HG02885 (cell line): Measurements from ENCODE around the gene RAMP2.
"Not testable (repeated sequence)": the region's sequence is repeated elsewhere in the genome, so short reads cannot be mapped to it uniquely, and the experiment has no call there.

Experiments used
- ATAC-seq: cut with Tn5 transposase; IDR thresholded peaks from one replicate; pipeline ENCODE4 v1.9.1; 2021; ENCODE audit warnings: mild to moderate bottlenecking; ENCODE audit not compliant: unreplicated experiment, poor library complexity

Gene RAMP2, protein sequence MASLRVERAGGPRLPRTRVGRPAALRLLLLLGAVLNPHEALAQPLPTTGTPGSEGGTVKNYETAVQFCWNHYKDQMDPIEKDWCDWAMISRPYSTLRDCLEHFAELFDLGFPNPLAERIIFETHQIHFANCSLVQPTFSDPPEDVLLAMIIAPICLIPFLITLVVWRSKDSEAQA

DNA sequence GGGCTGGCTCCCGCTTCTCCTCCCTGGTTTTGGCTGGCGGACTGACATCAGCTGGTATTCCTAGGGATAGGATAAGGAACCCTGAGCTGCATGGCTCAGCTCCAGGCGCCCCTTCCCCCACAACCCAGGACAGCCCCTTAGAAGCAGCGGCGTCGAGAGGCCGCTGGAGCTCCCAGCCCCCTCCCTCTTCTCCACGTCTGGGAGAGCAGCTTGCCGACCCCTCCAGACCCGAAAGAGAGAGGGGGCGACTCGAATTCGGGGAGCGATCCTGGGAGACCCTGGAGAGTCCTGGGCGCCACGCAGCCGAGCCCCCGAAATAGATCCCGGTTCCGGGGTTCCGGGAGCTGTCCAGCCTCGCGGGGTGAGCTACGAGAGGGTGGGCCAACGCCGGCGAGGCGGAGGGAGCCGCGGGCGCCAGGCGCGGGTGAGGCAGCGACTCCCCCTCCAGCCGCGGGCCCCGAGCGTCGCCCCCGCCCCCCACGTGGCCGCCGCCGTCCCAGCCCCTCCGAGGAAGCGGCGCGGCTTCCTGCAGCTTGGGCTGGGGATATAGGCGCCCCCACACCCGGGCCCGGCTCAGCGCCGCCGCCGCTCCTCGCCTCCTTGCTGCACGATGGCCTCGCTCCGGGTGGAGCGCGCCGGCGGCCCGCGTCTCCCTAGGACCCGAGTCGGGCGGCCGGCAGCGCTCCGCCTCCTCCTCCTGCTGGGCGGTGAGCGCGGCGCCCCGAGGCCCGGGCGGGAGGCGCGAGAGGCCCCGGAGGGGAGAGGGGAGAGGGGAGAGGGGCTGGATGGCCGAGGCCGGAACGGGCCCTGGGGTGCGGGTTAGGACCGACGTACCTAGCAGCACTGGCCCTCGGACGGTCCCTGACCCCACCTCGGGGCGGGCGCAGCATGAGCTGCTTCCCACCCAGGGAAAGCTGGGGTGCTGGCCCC lies at the start of gene RAMP2:
Gene RAMP2 (plus strand): TSS at position 576 of the 930 bp plus-strand sequence. CDS start 35 bp downstream, at position 611.
- no peak for ATAC-seq

DNA sequence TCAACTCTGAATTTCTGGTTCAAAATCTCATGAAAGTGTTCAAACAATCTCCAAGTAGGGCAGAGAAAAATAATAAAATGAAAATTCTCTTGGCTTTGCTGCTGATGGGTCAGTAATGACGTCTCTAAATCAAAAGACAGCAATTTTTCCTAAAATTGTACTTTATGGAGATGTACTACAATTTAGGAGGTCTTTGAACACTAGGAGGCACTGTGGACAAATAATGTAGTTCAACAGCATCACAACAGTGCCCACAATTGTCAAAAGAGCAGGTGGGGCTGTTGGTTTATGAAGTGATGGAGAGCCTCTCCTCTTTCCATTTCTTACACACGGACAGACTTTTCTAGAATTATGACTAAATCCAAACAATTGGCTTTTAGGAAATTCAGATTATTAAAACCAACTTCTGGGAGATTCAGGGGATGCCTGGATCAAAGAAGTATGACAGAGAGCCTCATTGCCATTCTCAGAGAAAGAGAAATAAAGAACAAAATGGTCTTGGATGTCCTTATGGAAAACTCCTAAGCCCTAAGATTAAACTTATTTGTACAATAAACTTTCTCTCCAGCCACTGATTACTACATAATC lies 39.9 kb upstream of the RAMP2 start:
- ATAC-seq, result no peak

DNA sequence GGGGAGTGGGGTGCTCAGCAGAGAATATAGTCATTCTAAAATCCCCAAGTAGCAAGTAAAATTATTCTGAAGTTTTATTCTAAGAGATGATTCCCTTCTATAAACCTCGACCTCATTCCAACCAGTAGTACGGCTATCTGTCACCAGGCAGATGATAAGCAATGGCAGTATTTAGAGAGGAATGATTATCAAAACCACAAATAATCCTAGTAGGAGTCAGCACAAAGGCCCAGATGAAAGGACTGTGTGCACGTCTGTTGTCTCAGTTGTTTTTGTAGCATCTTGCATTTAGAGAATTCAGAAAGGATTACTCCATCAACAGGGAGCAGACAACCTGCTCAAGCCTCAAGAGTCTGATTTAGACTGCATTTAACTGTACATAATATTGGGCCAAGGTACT lies 37.4 kb upstream of the RAMP2 start:
- no peak for ATAC-seq

DNA sequence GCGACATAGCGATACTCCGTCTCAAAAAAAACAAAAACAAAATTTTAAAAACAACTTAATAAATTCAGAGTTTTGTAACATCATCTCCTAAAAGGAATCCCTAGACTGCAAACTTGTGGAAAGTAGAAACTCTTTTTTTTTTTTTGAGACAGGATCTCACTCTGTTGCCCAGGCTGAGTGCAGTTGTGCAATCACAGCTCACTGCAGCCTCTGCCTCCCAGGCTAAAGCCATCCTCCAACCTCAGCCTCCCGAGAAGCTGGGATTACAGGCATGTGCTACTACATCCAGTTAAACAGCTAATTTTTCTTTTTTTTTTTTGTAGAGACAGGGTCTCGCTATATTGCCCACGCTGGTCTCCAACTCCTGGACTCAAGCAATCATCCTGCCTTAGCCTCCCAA lies 35.9 kb upstream of the RAMP2 start:
- ATAC-seq, result no peak

DNA sequence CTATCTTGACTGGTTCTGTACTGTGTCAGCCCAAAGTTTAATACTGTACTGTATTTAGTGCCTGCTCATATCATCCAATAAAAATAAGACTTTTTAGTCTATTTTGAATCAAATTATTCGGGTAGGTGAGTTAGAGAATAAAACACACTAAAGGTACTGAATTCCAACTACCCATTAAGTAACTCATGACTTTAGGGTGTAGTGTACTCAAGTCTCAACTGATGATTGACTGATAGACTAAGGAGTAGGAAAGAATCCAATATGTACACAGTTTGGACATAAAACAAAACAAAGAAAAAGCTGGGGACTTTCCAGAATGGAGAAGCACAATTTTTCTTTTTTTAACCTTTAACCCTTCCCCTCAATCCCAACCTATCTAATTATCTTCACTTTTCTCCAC lies 20.3 kb upstream of the RAMP2 start:
- no peak for ATAC-seq

DNA sequence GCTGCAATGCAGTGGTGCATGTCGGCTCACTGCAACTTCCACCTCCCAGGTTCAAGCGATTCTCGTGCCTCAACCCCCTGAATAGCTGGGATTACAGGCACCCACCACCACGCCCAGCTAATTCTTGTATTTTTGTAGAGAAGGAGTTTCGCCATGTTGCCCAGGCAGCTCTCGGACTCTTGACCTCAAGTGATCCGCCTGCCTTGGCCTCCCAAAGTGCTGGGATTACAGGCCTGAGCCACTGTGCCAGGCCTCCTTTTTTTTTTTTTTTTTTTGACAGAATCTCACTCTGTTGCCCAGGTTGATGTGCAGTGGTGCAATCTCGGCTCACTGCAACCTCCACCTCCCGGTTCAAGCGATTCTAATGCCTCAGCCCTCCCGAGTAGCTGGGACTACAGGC lies 18.1 kb upstream of the RAMP2 start:
- not testable (repeated sequence) for ATAC-seq

DNA sequence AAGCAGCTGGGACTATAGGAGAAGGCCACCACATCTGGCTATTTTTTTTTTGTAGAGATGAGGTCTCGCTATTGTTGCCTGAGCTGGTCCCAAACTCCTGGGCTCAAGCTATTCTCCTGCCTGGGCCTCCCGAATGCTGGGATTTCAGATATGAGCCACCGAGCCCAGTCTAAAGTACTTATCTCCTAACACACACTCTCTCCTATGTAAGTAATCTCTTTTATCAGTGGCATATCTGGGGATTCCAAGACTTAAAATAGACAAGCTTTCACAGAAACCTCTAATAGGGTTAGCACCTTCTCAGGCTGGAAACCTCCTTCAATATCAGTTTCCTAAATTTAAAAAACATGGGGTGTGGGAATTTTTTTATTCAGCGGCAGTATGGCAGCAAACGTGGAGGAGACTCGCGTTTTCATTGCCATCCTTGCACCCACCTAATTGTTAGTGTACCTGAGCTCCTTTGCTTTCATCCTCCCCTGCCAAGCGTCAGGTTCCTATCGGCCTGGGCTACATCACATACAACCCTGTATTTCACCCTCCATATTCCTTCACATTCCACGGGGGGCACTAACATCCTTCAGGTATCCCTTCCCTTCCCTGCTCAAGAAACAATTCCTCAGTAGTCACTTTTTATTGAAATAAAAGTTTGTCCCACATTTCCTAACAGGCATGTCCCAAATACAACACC lies 17.3 kb upstream of the RAMP2 start:
- ATAC-seq, result no peak

DNA sequence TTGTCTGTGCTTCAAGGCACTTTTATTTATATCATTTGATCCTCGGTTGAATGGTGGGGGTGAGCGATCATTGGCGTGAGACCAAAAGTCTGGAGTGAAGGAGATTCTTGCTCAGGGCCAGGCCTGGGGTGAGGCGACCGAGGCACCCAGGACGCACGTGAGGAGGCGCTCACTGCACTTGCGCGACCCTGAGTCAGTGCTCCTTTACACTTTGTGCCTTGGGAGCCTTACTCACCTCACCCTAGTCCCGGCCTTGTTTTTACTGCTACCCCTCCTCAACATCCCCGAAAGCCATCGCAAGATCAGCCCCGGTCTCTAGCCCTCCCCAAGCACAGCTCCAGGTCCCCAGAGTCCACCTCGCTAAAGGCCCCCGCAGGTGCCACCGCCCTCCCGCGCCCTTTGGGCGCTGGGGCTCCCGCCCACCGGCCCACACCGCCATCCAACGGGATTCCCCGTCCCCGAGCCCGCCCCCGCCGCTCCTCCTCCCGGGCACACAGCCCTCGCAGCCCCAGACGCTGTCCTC lies 16.7 kb upstream of the RAMP2 start:
- peak; percentile 63 for ATAC-seq

DNA sequence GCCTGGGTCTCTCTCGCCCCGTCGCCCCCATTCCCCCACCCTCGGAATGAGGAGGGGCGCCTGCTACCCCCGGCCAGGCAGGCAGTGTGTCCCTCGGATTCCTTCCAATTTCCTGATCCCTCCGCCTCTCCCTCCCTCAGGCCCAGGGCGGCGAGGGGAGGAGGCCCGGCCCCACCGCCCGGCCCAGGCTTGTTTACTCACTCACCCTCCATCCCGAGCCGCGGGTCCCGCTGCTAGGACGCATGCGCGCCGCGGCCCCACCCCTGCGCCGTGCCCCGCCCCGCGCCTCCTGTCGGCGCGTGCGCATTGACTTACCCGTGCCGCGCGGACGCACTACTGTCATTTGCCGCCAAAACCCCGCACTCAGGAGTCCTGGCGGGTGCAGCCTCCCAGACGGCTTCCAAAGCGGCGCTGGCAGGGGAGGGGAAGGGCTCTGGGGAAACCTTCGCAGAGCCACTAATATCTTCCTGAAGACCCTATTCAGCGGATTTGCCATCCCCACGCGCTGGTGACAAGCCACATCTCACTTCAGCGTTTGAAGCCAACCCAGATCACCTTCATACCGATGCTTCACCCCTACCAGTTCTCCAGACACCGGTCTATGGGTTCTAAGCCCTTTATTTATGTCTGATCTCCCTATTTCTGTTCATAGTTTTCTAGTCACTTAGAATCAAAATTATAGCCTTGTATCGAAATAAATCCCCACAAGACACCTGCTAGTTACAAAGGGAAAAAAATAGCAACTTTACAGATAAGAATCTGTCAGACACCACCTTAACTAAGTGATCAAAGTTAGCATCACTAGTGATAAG lies 16.0 kb upstream of the RAMP2 start, which contains the start of gene EZH1:
Gene EZH1 (minus strand): TSS at position 235 of the 812 bp plus-strand sequence. CDS start 16,099 bp downstream, outside the sequence.
- peak; percentile 83 for ATAC-seq

DNA sequence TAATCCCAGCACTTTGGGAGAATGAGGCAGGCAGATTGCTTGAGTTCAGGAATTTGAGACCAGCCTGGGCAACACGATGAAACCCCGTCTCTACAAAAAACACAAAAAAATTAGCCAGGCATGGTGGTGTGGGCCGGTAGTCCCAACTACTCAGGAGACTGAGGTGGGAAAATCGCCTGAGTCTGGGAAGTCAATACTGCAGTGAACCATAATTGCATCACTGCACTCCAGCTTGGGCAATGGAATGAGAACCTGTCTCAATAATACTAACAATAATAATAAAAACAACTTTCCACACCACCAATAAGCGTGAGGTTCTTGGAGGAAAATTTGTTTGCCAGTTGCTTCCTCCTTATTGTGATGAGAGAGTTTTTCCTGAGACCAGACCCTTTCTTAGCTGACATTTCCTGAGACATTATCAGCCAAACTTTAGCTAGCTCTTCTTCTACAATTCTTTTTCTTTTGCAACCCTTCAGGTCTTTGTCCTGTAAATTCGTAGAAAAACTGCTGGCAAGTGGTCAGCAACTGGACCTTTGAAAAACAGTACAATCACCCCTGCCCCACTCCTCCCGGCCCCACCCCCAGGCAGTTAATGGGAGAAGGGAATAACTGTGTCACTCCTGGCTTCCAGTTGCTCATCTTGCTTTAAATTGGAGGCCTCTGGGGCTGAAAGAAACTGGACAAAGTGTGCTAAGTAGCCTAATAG lies 12.7 kb upstream of the RAMP2 start:
- no peak for ATAC-seq

DNA sequence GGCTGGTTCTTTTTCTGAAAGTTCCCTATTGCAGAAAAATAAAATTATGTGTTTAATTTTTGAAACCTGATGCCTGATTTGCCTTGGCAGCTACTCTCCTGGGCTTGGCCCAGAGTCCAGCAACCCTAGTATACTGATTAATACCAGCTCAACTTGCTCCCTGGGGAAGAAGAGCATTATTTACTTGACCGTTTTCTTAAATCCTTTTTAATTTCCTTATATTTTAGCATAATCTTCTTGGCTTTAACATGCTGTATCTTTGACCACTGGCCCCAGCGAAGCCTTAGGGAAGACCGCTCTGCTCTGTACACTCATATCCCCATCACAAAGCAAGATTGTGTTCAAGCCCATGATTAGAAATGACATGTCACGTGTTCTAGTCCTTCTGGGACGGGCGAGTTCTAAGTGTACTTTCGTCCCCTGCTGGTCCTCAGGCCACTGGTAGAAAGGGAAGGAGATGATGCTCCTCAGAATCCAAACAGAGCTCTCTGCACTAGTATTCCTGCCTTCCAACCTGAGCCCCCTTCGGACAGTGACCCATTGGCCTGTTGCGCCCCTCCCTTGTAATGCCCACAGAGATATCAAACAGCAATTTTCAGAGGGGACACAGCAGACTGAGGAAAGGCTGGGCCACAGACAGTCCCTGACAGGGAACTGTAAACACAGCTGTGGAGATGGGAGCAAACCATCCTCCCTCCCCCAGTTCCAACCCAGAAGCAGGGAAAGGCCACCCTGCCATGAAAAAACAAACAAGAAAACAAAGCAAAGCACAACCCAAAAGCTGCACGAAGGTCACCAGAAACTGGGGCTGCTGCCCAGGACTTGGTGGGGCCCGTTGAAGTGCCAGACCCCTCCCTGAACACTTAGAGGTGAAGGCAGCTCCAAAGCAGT lies 11.9 kb upstream of the RAMP2 start:
- ATAC-seq, result no peak

DNA sequence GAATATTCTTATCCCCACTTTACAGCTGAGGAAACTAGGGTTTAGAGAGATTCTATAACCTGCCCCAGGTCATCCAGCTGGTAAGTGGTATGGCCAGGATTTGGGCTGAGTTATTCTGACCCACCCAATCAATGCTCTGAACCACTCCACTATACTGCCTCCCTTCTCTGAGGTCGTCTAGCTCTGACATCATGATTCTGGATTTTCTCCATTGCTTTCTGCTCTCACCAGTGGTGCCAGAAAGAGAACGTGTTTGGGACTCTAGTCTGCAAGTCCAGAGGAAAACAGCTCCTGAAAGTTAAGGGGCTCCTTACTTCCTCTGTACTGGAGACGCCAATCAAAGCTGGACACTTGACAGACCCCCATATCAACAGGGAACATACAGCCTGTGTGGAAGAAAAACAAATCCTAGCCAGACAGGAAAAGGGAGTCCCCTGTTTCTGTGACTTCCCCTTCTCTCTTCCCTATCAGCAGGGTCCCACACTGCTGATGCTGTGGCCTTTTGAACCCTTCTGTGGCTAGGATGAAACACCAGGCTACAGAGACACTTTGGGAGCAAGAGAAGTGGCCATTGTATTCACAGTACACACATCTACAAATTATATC lies 10.2 kb upstream of the RAMP2 start:
- no peak for ATAC-seq

DNA sequence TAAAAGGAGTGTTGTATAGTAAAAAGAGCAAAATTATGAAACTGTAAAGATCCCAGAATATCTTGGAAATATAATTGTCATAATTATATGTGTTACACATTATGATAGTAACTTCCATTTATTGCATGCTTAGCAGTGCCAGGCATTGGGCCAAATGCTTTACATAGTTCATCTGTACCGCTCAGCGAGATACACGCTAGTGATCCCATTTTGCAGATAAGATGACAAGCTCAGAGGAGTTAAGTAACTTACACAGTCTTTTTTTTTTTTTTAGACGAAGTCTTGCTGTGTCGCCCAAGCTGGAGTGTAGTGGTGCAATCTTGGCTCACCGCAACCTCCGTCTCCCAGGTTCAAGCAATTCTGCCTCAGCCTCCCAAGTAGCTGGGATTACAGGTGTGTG lies 9.4 kb upstream of the RAMP2 start:
- no peak for ATAC-seq

DNA sequence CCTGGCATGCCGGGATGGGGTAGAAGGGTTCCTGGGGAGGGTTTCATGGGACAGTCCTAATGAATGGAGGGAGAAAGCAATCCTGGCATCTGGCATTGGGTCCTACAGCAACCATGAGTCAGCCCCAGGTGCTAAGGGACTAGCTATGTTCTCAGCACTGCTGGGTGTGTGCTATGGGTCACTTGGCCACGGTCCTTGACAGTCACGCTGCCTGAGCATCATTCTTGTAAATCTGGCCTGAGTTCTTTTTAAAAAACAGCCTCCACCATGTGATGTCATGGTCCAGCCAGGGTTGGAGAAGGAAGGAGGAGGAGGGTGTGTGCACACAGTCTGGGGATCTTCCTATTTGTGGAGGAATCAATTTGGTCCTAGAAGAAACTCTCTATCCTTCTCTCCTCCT lies 6.2 kb upstream of the RAMP2 start:
- ATAC-seq, result no peak

DNA sequence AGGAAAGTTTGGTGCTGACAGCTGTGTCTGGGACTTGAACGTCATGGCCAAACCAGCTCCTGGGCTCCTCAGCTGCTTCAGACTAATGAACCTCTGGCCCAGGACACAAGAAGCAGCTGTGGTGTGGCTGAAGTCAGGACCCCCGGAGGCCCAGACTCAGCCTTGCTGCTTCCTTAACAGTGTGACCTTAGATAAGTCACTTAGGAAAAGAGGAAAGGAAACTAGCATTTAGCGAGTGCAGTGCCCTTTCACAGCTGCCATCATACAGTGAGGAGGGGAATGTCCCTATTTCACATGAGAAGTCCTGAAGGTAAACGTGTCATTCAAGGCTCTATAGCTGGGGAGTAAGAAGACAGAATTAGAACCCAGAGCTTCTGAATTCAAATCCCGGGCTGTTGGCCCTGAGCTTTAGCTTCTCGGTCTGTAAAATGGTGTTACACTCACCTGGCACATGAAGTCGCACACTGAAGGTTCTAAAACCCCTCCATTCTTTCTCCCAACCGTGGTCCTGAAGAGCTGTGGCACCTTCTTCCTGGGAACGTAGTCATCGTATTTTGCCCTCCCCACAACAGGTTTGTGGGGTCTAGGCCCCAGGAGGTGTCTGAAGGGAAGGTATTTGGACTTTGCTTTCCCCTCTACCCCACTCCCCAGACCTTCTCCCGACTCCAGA lies 910 bp upstream of the RAMP2 start:
- peak; percentile 53 for ATAC-seq

DNA sequence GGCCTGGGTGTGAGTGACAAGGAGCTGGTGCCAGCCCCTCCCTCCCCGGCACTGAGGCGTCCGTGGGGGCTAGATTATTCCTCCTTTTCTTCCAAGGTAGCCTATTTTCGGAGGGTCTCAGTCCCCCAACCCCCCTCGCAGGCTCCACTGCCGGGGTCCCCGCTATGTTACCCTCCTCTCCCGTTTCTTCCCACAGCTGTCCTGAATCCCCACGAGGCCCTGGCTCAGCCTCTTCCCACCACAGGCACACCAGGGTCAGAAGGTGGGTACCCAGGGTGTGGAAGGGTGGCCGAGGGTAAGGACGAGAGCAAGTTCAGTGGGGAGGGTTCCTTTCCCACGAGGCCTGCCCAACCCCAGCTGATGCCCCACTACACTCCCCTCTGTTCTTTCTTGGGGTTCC lies 611 bp downstream of the RAMP2 start:
- no peak for ATAC-seq

DNA sequence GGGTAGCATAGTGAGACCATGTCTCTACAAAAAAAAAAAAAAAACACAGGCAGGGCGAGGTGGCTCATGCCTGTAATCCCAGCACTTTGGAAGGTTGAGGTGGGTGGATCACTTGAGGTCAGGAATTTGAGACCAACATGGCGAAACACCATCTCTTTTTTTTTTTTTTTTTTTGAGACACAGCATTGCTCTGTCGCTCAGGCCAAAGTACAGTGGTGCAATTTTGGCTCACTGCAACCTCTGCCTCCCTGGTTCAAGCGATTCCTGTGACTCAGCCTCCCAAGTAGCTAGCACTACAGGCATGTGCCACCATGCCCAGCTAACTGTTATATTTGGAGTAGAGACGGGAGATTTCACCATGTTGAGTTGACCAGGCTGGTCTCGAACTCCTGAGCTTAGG lies 5.1 kb downstream of the RAMP2 start:
- ATAC-seq, result no peak
